SH-SY5Y (cell line): ENCODE results near the gene THRB.

Source experiments
- GATA2 ChIP-seq: IDR thresholded peaks from 2 replicates; pipeline ENCODE4 v1.6.1; 2011; ENCODE audit warnings: mild to moderate bottlenecking, low read depth, low read length
- GATA3 ChIP-seq: IDR thresholded peaks from 2 replicates; pipeline ENCODE4 v1.6.1; 2011; ENCODE audit warnings: low read depth, mild to moderate bottlenecking, low read length, moderate library complexity

Gene THRB

GRCh38 chr3:24341668-24342067, 153.0 kb downstream of the THRB start:
- TF ChIP-seq GATA3 (no peak), GATA2 (no peak)

DNA sequence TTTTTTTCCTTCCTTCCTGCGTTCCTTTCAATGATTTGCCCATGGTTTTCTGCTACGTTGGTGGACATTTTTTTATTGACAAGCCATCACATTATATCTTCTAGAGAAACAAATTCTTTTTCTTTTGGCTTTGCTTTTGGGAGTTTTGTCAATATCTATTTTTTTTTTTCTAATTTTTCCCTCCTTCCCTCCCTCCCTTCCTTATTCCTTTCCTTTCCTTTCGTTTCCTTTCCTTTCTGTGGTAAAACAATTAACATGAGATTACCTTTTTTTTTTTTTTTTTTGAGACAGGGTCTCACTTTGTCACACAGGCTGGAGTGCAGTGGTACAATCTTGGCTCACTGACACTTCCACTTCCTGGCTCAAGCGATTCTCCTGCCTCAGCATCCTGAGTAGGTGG, 153.7 kb downstream of the THRB start:
- TF ChIP-seq GATA3 (no peak), GATA2 (no peak)

DNA sequence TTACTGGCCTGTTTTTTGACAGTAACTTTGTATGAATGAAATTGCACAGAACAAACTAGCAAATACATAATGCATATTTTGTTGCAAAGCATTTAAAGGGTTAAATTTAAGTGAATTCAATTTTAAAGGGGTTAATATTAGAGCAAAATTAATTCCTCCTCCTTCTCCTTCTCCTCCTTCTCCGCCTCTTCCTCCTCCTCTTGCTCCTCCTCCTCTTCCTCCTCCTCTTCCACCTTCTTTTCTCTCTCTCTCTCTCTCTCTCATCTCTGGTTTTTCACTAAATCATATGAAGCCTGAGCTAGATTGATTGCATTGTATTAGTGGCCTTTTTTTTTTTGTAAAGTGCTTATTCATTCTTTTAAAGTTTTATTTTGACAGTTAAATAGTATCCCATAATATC, 154.5 kb downstream of the THRB start:
- TF ChIP-seq GATA3 (no peak), GATA2 (no peak)

- TF ChIP-seq GATA2 (no peak), GATA3 (no peak)
Observed at GRCh38 chr3:24339266-24339825, 155.3 kb downstream of the THRB start.

DNA sequence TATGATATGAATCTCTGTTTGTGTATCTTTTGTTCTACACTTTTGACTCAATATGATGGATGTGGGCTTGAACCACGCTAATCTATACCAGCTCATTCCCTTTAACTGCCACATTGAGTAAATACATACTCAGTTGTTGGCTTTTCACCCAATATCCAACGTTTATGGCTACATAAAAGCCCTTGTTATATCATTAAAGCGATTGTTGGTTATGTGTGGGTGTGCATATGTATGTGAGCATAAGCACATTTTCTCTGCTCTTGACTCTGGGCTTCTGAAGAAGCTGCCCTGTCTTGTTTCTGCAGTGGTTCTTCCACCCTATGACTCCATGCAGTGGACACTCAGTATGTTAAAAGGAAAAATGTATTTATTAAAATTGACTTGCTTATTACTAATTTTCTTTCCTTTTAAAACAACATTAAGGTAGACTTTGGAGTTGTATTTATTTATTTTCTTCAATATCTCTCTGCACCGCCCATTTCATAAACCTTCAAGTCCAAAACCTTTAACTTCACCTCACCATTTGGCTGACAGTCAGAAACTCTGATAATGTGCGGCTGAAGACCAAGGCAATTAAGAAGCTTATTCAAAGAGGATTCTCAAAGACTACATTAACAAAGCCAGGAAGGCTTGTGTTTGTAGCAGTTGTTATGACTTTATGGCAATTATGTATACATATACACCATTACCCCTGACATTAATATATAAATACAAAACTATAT, 156.1 kb downstream of the THRB start:
- TF ChIP-seq GATA2 (no peak), GATA3 (no peak)

GRCh38 chr3:24336101-24336500, 158.5 kb downstream of the THRB start:
- TF ChIP-seq GATA3 (no peak), GATA2 (no peak)

DNA sequence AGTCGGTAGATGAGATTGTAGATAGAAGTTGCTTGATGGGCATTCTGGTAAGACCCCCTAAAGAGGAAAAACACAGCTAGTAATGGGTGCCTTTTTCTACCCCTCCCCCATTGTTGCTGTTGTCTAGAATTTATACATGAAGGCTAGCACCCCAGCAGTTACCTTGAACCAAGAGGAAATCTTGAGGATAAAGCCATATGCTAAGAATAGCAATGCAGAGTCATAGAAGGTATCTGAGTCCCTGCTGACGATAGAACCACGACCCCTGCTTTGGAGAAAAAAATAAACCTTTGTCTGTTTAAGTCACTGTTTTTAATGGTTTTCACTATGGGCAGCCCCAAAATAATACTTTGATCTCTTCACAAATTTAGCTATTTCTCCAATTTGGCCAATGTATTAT, 162.6 kb downstream of the THRB start:
- TF ChIP-seq GATA3 (no peak), GATA2 (no peak)

DNA sequence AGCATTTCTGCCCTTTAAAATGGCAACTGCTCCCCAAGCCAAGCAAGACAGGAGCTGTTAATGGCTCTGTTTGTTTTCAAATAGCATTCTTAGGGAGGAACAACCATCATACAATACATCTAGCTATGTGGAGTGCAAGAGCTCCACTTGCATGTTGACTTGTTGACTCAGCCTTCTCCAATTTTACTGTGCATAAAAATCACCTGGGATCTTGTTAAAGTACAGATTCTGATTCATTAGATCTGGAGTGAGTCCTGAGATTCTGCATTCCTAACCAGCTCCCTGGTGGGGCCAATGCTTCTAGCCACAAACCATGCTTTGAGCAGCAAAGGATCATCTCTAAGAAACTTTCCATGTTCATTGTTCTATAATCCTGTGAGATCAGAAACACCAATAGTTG, 171.4 kb downstream of the THRB start:
- TF ChIP-seq GATA2 (no peak), GATA3 (no peak)

DNA sequence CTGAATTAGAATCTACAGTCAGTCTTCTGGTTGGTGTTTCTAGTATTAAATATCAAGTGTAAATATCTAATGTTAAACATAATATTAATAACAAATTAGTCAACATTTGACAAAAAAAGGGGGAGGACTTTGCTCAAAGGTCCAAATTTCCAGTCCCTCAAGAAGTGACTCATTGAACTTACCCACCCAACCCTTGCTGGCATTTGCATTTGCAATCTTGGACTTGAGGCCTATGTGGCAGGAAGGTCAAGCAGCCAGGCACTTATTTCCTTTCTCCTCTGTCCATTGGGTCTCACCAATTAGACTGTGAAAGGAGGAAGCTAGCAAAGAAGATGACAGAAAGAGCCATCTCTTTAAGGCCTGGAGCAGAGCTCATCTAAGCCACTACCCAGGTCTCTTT, 174.0 kb downstream of the THRB start:
- no peak for TF ChIP-seq GATA2

DNA sequence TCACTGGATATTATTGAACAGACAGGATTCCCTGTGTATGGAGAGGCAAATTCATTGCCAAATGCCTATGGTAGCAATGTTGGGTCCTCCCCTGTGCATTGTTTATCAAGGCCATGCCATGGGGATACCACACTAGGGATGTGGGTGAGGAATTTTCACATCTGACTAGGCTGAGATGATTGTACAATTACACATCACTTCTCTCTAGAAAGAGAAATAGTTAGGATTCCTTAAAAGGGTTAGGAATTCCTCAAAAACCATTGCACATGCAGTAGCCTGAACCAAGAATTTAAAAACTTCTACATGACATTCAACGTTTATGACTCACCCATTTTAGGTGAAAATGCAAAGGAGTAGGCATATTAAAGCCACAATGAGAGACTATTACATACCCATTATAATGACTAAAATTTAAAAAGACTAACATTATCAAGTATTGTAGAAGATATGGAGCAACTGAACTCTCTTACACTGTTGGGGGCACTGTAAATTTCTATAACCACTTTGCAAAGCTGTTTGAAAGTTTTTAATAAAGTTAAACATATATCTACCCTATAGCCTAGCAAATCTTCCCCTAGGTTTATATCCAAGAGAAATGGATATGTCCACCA, 175.9 kb downstream of the THRB start:
- TF ChIP-seq GATA2 (no peak), GATA3 (no peak)

- TF ChIP-seq GATA2 = no peak
- TF ChIP-seq GATA3 = no peak
Observed at GRCh38 chr3:24316887-24317383, 177.7 kb downstream of the THRB start.

GRCh38 chr3:24315971-24316370, 178.7 kb downstream of the THRB start:
- TF ChIP-seq GATA3 (no peak), GATA2 (no peak)

DNA sequence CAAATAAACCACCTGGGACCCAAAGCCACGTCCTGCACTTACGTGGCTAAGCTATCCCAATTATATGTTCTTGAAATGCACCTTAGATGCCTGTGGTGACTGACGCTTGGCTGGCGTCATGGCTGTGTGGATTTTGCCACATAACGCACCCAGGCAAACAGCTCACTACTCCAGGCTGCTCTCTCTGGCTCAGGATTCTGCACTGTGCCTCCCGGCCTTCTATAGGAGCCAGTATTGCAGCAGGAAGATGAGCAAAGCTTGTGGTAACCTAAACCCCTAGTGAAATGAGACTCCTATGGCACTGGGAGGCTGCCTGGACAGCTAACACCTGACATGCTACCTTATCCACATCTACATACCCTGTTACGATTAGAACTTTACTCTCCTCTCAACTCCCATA, 179.3 kb downstream of the THRB start:
- TF ChIP-seq GATA3 = no peak

DNA sequence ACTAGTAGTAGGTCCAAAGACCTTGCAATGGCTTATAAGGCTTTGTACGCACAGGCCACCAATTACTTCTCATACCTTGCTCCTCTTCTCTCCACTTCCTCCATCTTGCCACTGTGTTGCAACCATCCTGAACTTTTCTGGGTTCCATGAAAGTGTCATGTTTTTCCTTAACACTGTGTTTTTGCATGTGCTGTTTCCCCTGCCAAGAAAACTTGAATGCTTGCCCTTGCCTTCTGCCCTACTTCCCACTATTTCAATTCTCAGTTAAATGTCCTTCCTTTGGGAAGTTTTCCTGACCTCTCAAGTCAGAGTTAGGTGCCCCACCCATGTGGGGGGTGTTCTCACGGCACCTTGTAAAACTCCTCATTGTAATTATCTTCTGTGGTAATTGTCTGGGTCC, 182.8 kb downstream of the THRB start:
- TF ChIP-seq GATA2 = no peak
- TF ChIP-seq GATA3 = no peak

GRCh38 chr3:24310887-24311286, 183.8 kb downstream of the THRB start:
- TF ChIP-seq GATA2 (no peak), GATA3 (no peak)
